NCI-H128 (cell line): Measurements from ENCODE around the gene PHACTR3.

Experiments
- DNase-seq: peaks from one replicate; lab custom pipeline; 2025; ENCODE audit not compliant: unreplicated experiment; lab: John Stamatoyannopoulos, UW

PHACTR3 gene

GRCh38 chr20:59645271-59645670, 40.9 kb downstream of the PHACTR3 start:
- no peak for DNase-seq

- DNase-seq: no peak
Measured at GRCh38 chr20:59645761-59646171, 41.4 kb downstream of the PHACTR3 start.

- DNase-seq: no peak
Measured at GRCh38 chr20:59646487-59646886, 42.1 kb downstream of the PHACTR3 start.

GRCh38 chr20:59647271-59647670, 42.9 kb downstream of the PHACTR3 start:
- no peak for DNase-seq

GRCh38 chr20:59648466-59649070, 44.2 kb downstream of the PHACTR3 start:
- no peak for DNase-seq

- DNase-seq: no peak
Measured at GRCh38 chr20:59650418-59650817, 46.1 kb downstream of the PHACTR3 start.

GRCh38 chr20:59652381-59652780, 48.0 kb downstream of the PHACTR3 start:
- DNase-seq: no peak

GRCh38 chr20:59656417-59656816, 52.1 kb downstream of the PHACTR3 start:
- DNase-seq: no peak

- DNase-seq: no peak
Measured at GRCh38 chr20:59657459-59658046, 53.2 kb downstream of the PHACTR3 start.

GRCh38 chr20:59660471-59660870, 56.1 kb downstream of the PHACTR3 start:
- DNase-seq: no peak

- no peak for DNase-seq
Measured at GRCh38 chr20:59661153-59661552, 56.8 kb downstream of the PHACTR3 start.

- no peak for DNase-seq
Measured at GRCh38 chr20:59661621-59662020, 57.3 kb downstream of the PHACTR3 start.

GRCh38 chr20:59662161-59662560, 57.8 kb downstream of the PHACTR3 start:
- no peak for DNase-seq

- DNase-seq: no peak
Measured at GRCh38 chr20:59662856-59663512, 58.6 kb downstream of the PHACTR3 start.

GRCh38 chr20:59663513-59664060, 59.2 kb downstream of the PHACTR3 start:
- DNase-seq: no peak

GRCh38 chr20:59664421-59664941, 60.1 kb downstream of the PHACTR3 start:
- DNase-seq: no peak

GRCh38 chr20:59665656-59666555, 61.6 kb downstream of the PHACTR3 start:
- DNase-seq: no peak

GRCh38 chr20:59666586-59666985, 62.2 kb downstream of the PHACTR3 start:
- no peak for DNase-seq

- no peak for DNase-seq
Measured at GRCh38 chr20:59667131-59667530, 62.8 kb downstream of the PHACTR3 start.

GRCh38 chr20:59667981-59668515, 63.7 kb downstream of the PHACTR3 start:
- DNase-seq: no peak
